ENCODE data around the gene NIBAN1.
A peak's percentile ranks its signal among the peaks of the same experiment; 100 is the strongest.

The NIBAN1 gene

DNA sequence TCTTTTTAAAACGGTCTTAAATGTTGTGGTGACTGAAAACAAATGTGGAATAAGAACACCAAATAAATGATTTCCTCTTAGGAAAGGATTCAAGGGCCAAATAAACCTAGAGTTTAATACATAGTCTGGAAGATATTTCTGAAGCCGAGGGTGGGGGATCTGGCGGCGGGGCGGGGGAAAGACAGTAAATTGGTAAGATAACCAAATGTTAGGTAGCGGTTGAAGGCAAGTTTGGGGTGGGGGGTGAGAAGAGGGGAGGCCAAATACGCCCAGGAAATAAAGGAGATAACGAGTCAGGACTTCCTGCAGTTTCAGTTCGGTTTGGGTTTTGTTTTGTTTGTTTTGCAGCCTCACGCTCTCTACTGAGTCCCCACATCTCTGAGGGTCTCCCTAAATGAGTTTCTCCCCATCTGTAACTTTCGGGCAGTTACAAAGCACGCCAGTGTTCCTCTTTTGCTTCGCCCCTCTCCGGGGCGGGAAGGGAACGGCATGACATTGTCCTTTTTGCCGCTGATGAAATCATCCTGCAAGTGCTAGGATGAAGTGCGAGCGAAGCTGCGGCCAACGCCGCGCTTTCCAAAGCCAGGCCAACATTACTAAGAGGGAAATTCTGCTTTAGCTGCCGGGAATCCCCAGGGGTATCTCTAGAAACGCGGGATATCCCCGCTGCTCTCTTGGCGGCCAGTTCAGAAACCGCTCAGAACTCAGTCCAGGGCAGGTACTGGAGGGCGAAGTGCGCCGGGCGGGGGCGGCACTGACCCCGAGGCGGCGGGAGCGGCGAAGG is 844 bp downstream of the NIBAN1 start:
- TF ChIP-seq, protein P1, sequence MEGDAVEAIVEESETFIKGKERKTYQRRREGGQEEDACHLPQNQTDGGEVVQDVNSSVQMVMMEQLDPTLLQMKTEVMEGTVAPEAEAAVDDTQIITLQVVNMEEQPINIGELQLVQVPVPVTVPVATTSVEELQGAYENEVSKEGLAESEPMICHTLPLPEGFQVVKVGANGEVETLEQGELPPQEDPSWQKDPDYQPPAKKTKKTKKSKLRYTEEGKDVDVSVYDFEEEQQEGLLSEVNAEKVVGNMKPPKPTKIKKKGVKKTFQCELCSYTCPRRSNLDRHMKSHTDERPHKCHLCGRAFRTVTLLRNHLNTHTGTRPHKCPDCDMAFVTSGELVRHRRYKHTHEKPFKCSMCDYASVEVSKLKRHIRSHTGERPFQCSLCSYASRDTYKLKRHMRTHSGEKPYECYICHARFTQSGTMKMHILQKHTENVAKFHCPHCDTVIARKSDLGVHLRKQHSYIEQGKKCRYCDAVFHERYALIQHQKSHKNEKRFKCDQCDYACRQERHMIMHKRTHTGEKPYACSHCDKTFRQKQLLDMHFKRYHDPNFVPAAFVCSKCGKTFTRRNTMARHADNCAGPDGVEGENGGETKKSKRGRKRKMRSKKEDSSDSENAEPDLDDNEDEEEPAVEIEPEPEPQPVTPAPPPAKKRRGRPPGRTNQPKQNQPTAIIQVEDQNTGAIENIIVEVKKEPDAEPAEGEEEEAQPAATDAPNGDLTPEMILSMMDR (conservative IDR thresholded peaks at IDR 0.05; ENCODE audit: control insufficient read depth, insufficient read depth, low read depth, low read length), result no peak

DNA sequence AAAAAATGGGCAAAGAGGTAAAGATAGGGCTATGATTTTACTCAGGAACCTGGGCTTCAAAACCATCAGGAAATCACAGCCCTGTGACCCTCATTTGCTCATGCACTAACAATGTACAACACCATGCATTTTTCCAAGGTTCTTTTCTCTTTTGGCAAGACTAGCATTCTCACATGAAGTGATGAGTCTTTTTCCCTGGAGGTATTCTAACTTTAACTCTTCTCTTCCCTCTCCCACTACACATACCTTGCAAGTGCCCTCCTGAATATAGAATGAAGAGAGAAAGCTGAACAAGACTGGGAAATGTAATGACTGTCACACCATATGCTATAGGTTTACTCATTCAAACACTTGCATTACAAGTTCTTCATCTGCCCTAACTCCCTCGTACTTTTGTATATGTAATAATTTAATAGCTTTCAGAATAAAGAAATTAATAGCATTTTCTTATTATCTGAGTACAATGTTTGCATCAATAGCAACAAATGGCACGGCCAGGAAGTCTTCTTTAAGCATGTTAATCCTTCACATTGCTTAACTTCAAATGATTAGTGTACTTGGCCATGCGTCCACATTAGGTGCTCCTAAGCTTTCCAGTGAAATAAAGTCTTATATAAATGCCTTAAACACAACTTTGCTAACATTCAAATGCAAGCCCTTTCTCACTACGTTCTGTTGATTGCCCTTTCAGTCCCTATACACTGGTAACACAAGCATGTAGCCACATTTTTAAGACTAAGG is 1.8 kb downstream of the NIBAN1 start:
- TF ChIP-seq, protein P1 (conservative IDR thresholded peaks at IDR 0.05; ENCODE audit: control insufficient read depth, insufficient read depth, low read depth, low read length), result no peak
- H3K4me3 ChIP-seq (ENCODE audit: control insufficient read depth, low read depth, low read length), result peak overlapping the region; percentile 67
- DNase-seq (ENCODE audit: low read depth), result peak; percentile 79

More for the DNA sequence above, 844 bp downstream of the NIBAN1 start:
- peak overlapping the region; percentile 67 for H3K4me3 ChIP-seq (ENCODE audit: control insufficient read depth, low read depth, low read length)
- DNase-seq (ENCODE audit: low read depth), result peak; percentile 64

DNA sequence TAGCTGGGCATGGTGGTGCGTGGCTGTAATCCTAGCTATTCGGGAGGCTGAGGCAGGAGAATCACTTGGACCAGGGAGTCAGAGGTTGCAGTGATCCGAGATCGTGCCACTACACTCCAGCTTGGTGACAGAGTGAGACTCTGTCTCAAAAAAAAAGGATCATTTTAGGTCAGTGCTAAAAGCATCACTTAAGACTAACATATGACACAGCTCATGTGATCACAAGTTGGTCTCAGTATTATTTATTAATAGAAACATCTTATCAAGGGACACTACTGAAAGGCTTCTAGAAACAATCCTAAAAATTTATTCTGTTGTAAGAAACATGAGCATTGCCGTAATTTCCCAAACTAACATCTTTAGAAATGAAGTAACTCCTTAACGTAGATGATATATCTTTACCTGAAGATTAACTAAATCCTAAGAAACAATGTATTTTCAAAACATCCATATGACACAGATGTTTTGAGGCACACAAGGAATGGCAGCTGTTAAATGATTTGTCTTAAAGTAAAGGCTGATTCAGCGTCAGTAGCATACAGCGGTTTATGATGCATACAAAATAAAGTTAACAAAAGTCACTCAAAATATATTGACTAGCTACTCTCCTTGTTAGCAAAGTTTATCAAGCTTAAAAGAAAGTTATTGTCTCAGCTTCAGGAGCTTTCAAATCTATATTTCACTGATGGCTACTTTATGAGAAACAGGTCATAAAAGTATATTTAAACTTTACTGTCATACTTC is 2.6 kb downstream of the NIBAN1 start:
- H3K4me3 ChIP-seq (ENCODE audit: control insufficient read depth, low read depth, low read length), result peak overlapping the region; percentile 67
- peak; percentile 41 for DNase-seq (ENCODE audit: low read depth)
- TF ChIP-seq, protein P1 (conservative IDR thresholded peaks at IDR 0.05; ENCODE audit: control insufficient read depth, insufficient read depth, low read depth, low read length), result no peak

DNA sequence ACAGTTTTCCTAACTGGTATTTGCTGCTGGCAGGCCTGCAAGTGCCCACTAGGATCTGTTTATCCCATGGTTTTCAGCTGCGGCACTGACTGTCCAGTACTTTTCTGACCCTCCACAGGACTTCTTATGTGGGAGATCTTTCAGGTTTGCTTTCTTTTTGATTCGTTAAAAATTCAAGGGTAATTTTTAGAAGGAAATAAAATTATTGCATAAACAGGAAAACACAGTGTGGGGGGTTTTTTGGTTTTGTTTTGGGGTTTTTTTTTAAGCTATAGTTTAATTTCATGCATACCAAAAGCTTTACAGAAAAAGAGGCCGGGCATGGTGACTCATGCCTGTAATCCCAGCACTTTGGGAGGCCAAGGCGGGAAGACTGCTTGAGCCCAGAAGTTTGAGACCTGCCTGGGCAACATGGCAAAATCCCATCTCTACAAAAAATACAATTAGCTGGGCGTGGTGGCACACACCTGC is 3.6 kb downstream of the NIBAN1 start:
- peak; percentile 49 for DNase-seq (ENCODE audit: low read depth)
- TF ChIP-seq, protein P1 (conservative IDR thresholded peaks at IDR 0.05; ENCODE audit: control insufficient read depth, insufficient read depth, low read depth, low read length), result no peak
- H3K4me3 ChIP-seq (ENCODE audit: control insufficient read depth, low read depth, low read length), result no peak overlapping the region

DNA sequence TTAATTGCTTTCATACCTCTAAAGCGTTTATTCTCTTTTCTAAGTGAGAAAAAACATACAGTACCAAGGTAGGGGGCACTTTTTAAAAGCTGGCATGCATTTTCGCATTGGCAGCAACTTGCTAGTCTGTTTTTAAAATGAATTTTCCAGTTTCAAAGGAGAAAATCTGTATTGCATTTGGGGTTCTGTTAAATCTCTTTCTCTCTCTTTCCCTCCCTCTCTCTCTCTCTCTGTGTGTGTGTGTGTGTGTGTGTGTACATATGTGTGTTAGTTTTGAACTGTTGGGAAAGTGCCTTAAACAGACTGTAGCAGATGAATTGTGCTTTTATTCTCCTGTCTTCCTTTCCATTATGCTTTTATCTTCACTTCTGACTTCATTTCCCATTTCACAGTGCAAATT is 7.3 kb downstream of the NIBAN1 start:
- TF ChIP-seq, protein P1 (conservative IDR thresholded peaks at IDR 0.05; ENCODE audit: control insufficient read depth, insufficient read depth, low read depth, low read length), result no peak
- H3K4me3 ChIP-seq (ENCODE audit: control insufficient read depth, low read depth, low read length), result no peak overlapping the region
- no peak for DNase-seq (ENCODE audit: low read depth)

All from fibroblast of mammary gland (primary cell).